HepG2 (cell line): ENCODE results near the gene ABCA8. TPM values are rescaled to one million over a fixed set of nuclear protein-coding genes. Genes with fewer than 3 reads are reported as not detected.

ENCODE experiments used
- ARNT2 ChIP-seq: sonication (generic); formaldehyde crosslinking; IDR thresholded peaks from 2 replicates; pipeline ENCODE4 v1.8.0; 2022; ENCODE audit warnings: mild to moderate bottlenecking, low read depth, missing genetic modification reagents, moderate library complexity
- CC2D1A ChIP-seq: sonication (generic); formaldehyde crosslinking; IDR thresholded peaks from 2 replicates; pipeline ENCODE4 v1.8.1; 2023; ENCODE audit warnings: mild to moderate bottlenecking, missing genetic modification reagents
- ELK4 ChIP-seq: sonication (generic); formaldehyde crosslinking; IDR thresholded peaks from 2 replicates; pipeline ENCODE4 v1.9.0; 2021; ENCODE audit warnings: missing genetic modification reagents, borderline replicate concordance
- HOXA3 ChIP-seq: sonication (generic); formaldehyde crosslinking; IDR thresholded peaks from 2 replicates; pipeline ENCODE4 v1.5.0; 2020; ENCODE audit warnings: missing genetic modification reagents
- KDM5A ChIP-seq: fragments of 200-600 bp; sonication (generic); IDR thresholded peaks from 2 replicates; pipeline ENCODE4 v1.7.0; 2018; ENCODE audit warnings: antibody characterized with exemption, mild to moderate bottlenecking, low read length, borderline replicate concordance
- PITX1 ChIP-seq: sonication (generic); formaldehyde crosslinking; IDR thresholded peaks from 2 replicates; pipeline ENCODE4 v1.5.1; 2020; ENCODE audit warnings: mild to moderate bottlenecking, missing genetic modification reagents
- POGK ChIP-seq: sonication (generic); formaldehyde crosslinking; conservative IDR thresholded peaks from 2 replicates; pipeline ENCODE4 v1.8.0; 2022; ENCODE audit warnings: mild to moderate bottlenecking, moderate library complexity, missing genetic modification reagents
- POGZ ChIP-seq: sonication (generic); formaldehyde crosslinking; IDR thresholded peaks from 2 replicates; pipeline ENCODE4 v1.4.0; 2020; ENCODE audit warnings: mild to moderate bottlenecking, missing genetic modification reagents
- ZFP91 ChIP-seq: sonication (generic); formaldehyde crosslinking; IDR thresholded peaks from 2 replicates; pipeline ENCODE4 v1.9.0; 2022; ENCODE audit warnings: missing genetic modification reagents, mild to moderate bottlenecking, borderline replicate concordance
- ZNF281 ChIP-seq: sonication (generic); formaldehyde crosslinking; IDR thresholded peaks from 2 replicates; pipeline ENCODE4 v1.4.0; 2020; ENCODE audit warnings: missing genetic modification reagents, borderline replicate concordance
- ZSCAN29 ChIP-seq: sonication (generic); formaldehyde crosslinking; conservative IDR thresholded peaks from 2 replicates; pipeline ENCODE4 v1.4.0; 2020; ENCODE audit warnings: mild to moderate bottlenecking, missing genetic modification reagents
- polyA plus RNA-seq, 8 experiments: library from polyadenylated mRNA; depleted of rRNA in 3 of 8; stranded (reverse) in 7 of 8; unstranded in 1 of 8; fragments of >200 nt; fragmentation: Illumina TruSeq in 4 of 8; extraction: Trizol in 4 of 8; gene quantifications; 2 replicates each; pipeline versions ENCODE4 v1.2.1 to v1.2.3, GENCODE V29; 2011 to 2016; ENCODE audit warnings: low read depth in 4 of 8, missing spikeins in 1 of 8, mixed read lengths in 1 of 8; ENCODE audit not compliant: insufficient read depth in 1 of 8
- total RNA-seq, 5 experiments: library from RNA; depleted of rRNA; stranded (reverse); fragments of >200 nt; fragmentation: Illumina TruSeq; extraction: Trizol; gene quantifications; 2 replicates each; pipeline ENCODE4 v1.2.3, GENCODE V29; 2016; ENCODE audit warnings: low read depth in 1 of 5

The ABCA8 gene
- total and polyA plus RNA-seq, 2 of the 13 experiments (the other 11 are each of a cell fraction or from before 2014, with no cell fraction given): 0.05 to 0.18 TPM

GRCh38 chr17:68910251-68910705 is 44.9 kb downstream of the ABCA8 start (continued):
- TF ChIP-seq ZNF281 (CRISPR knock-in tag) (peak; percentile 55; the same call in 1 of the 2 replicates), ZFP91 (CRISPR knock-in tag) (peak; percentile 48), POGZ (CRISPR knock-in tag) (peak; percentile 14; the same call in 1 of the 2 replicates), ZSCAN29 (CRISPR knock-in tag) (no peak), POGK (CRISPR knock-in tag) (peak; percentile 62; the same call in 1 of the 2 replicates), CC2D1A (CRISPR knock-in tag) (0 out of 2 replicates have a peak, but pooled peaks have one; percentile 34), ELK4 (CRISPR knock-in tag) (no peak), PITX1 (CRISPR knock-in tag) (peak; percentile 39; the same call in 1 of the 2 replicates), KDM5A (no peak), HOXA3 (CRISPR knock-in tag) (no peak), ARNT2 (0 out of 2 replicates have a peak, but pooled peaks have one; percentile 51)
